Activated CD4-positive, alpha-beta T cell treated with anti-CD3 and anti-CD28 coated beads, Interleukin-2, Interleukin-6, amounts not matched to agents 100 ng/mL and 50 ng/mL, durations not matched to agents 16 hours and 8 hours (primary cell): ENCODE measurements around the gene FAM53B.
"Not testable (repeated sequence)": the region's sequence is repeated elsewhere in the genome, so short reads cannot be mapped to it uniquely, and the experiment has no call there.

Experiments
- DNase-seq: peaks from one replicate; pipeline ENCODE4 v3.0.0-alpha.2; 2020

FAM53B gene, protein sequence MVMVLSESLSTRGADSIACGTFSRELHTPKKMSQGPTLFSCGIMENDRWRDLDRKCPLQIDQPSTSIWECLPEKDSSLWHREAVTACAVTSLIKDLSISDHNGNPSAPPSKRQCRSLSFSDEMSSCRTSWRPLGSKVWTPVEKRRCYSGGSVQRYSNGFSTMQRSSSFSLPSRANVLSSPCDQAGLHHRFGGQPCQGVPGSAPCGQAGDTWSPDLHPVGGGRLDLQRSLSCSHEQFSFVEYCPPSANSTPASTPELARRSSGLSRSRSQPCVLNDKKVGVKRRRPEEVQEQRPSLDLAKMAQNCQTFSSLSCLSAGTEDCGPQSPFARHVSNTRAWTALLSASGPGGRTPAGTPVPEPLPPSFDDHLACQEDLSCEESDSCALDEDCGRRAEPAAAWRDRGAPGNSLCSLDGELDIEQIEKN

DNA sequence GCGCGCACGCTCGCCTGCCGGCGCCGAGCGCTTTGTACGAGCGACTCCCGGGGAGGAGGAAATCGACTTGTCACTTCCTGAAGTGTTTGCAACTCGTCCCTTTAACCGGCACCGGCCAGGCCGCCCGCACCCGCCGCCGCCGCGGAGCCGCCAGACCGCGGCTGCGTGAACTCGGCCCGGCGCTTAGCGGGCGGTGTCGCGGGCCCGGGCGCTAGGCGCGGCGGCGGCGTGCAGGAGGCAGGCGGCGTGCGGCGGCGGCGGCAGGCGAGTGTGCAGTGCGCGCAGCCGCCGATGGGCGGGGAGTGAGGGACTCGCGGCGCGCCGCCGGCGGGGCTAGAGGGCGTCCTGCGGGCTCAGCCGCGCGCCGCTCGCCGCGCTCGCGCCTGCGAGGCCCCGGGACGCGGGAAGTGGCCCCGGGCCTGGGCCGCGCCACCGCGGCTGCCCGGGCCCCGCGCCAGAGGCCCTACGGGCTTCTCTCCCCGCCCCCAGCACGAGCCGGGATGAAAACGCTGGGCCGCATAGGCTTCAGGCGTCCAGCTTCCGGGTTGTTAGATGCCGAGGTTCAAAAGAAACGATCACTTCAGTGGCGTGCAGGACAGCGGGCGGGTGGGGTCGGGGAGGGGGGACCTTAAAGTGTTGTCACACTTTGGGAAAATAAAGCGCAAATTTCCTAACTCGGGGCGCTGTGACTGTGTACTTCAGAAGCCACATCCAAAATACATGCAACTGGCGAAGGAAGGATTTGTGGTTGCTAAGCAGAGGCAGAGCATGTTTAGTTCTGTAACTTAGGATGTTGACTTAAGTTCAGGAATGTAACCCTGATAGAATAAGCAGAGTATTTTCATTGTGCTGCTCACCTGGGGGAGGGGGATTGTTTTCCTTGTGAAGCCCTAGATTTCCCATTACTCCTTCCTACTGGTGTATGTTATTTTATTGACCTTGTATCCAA, at the start of gene FAM53B:
Gene FAM53B, minus strand, starts transcription at position 277 of the 949 bp plus-strand sequence. CDS start 37,665 bp downstream, outside the sequence.
- DNase-seq: peak; percentile 84

DNA sequence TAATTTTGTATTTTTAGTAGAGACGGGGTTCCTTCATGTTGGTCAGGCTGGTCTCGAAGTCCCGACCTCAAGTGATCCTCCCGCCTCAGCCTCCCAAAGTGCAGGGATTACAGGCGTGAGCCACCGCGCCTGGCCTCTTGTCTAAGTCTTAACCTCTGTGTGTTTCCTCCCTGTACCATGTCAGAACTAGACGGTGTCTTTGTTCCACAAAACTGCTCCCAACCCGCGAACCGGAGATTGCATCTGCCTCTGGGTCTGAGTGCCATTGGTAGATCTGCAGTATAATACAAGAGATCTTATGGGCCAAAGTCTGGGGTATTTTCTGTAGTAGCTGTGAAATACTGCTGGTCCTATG, 48.8 kb upstream of the FAM53B start:
- peak; percentile 2 for DNase-seq

DNA sequence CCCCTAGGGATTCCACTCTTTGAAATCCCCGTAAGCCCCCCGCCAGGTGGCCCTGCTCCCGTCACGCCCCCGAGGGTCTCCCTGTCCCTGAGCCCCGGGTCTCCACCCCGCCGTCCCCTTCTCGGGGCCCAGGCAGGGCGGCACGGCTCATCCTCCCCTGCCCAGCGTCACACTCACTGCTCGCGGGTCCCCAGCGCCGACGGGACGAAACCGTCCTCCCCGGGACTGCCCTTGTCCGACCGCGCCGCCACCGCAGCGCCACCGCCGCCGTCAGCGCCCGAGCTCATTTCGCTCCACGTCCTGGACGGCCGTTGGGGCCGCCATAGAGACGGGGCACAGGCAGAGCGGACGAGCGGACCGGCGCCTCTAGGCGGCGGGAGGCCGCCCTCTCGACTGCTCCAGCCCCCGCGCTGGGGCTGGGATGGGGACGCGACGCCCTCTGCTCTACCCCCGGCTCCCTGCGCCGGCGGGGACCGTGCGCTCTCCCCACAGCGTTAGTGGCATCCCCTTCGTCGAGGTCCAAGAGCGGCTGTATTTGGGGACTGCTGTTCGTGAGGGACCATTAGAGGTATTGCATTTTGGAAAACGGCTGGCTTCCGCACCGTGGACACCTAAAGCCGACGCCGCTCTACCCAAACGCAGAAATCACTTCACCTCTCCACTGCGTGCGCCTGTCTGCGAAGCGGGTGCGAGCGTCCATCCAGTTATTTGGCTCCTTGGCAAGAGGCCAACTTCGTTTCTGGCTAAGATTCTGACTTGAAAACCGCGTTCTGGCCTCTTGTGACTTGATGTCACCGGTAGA, 47.6 kb upstream of the FAM53B start, which contains the start of gene EEF1AKMT2:
Gene EEF1AKMT2, minus strand, starts transcription at position 341 of the 802 bp plus-strand sequence. Its CDS starts 54 bp downstream, at position 287.
- peak; percentile 90 for DNase-seq

DNA sequence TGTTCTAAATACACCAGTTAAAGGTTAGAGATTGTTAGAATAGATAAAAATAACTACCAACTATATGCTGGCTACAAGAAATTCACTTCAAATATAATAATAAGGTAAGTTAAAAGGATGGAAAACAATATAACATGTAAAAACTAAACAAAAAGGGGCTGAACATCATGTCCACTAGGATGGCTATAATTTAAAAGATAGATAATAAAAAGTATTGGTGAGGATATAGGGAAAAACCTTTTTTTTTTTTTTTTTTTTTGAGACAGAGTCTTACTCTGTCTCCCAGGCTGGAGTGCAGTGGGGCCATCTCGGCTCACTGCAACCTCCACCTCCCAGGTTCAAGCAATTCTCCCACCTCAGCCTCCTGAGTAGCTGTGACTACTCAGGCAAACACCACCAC, 38.7 kb upstream of the FAM53B start:
- not testable (repeated sequence) for DNase-seq

DNA sequence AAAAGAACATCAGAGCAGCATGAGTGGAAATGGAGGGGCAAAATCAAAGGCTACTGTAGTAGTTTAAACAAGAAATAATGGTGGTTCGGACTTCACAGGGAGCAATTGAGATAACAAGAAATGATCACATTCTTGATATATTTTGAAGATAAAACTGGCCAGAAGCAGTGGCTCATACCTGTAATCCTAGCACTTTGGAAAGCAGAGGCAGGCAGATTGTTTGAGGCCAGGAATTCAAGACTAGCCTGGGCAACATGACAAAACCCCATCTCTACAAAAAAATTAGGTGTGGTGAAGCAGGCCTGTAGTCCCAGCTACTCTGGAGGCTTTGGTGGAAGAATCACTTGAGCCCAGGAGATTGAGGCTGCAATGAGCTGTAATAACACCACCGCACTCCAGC, 24.6 kb upstream of the FAM53B start:
- DNase-seq: no peak

DNA sequence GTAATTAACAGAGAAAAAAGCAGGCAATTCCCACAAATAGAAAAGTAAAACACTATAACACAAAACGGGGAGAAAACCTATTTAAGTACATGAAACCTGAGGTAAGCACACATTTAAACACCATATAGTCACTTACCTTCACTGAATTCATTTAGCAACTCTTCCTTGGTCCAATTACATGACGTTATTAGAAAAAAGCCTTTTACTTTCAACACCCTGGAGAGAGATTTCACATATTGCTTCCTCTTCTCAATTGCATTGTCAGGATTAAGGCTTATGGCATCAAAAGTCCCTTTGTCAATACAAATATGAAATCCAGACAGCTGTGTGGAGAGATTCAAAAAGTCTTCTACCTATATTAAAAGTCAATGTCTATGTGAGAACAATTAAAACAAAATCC, 21.1 kb upstream of the FAM53B start:
- DNase-seq: no peak

DNA sequence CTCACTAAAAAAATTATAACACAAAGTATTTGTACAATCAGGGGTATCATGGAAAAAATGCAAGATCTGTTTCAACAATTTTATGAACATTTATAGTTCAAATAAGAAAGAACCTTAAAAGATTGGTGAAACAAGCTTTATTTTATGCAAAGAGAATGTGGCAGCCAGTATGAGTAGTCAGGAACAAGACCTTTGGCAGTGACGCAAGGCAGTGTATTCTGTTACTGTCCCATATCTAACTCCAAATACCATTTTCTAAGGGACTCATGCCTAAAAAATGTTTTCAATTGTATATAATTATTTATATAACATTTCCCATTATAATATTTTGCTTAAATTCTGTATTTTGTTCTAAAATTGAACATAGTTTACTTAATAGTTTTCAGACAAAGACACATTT, 19.1 kb upstream of the FAM53B start:
- DNase-seq: no peak

DNA sequence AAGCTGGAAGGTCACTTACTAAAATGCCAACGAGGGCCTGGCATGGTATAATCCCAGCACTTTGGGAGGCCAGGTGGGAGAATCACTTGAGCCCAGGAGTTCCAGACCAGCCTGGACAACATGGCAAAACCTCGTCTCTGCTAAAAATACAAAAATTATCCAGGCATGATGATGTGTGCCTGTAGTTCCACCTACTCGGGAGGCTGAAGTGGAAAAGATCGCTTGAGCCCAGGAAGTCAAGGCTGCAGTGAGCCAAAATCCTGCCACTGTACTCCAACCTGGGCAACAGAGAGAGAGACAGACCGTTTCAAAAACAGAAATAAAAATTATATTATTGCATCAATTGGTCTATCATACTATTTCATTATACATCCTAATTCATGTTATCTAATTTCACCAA, 18.1 kb upstream of the FAM53B start:
- no peak for DNase-seq

DNA sequence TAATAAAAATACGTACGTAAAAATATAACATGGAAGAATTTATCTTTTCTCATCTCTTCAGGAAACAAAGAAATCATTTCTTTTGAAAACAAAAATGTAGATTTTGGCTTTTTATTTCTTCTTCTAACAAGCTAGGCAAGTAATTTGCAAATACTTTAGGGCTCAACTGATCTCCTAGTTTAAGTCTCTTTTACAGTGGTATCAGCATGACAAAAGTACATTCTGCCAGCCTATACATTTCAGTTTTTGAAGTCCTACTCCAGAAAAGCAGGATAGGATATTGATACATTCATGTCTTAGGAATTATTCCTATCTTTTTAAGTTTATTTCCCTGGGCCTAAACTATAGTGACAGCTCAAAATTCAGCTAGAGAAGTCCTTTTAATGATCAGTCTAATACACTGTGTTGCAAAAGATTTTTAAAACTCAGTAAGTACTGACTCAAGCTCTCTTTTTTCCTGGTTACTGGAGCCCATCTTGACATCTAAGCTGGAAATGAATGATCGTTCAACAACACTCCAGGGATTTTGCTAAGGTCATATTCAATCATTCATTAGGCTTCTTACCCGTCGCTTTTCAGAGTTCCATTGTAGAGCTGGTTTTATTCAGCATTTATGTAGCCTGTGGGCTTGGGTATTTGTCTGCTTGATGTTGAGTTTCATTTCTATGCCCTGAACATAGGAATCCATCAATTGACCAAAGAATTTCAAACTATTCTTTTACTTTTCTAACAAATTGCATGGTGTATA, 12.2 kb upstream of the FAM53B start:
- no peak for DNase-seq

DNA sequence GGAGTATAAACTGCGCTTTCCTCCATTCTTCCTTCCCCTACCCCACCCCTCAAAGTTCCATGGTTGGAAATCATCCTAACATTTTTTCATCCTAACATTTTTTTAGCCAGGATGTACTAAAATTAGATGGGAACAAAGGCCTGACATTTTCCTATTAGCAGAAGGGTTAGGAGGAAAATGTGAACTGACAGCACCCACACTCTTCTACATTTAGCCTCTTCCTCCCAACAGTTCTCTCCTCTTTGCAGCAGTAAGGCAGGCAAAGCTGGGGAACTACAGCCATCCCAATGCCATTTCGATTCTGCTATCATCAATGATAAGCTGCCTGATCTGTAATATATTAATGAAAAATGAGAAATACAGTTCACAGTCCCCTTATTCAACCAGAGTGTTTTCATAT, 11.4 kb upstream of the FAM53B start:
- DNase-seq: no peak

DNA sequence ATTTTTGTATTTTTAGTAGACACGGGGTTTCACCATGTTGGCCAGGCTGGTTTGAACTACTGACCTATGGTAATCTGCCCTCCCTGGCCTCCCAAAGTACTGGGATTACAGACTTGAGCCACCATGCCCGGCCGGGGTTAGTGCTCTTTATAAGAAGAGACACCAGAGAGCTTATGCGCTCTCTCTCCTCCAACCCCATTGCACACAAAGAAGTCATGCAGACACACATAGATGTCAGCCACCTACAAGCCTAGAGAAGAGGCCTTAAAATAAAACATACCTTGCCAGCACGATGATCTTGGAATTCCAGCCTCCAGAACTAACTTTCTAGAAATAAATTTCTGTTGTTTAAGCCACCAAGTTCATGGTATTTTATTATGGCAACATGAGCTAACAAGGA, 10.0 kb upstream of the FAM53B start:
- no peak for DNase-seq

DNA sequence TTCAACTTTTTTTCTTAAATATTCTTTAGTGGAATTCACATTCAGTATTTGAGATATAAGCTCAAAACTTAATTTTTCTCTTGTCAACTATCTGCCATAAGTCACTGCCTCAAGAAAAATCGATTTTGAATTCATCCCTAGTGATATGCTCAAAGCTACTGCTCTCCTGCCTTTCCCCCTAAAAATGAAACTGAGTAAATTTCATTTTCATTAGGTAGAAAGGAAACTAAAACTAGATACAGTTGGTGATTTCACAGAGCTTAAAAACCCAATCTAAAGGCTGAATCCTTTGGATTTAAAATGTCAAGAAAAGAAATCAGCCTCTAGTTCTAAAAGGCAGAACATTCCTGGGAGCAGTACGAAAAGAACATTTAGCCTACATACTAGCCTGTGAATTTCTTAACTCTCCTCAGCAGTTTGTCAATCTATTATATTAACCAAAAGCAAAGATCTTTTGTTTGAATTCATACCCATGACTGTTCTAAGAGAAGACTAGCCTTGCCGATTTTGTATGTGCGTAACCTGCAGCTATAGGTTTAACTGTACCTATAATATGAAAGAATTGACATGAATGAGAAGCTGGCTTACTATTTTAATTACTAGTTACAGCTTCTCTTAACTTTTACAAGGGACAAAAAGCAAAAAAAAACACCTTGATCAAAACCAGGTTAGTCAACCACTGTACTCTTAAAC, 4.9 kb upstream of the FAM53B start:
- DNase-seq: no peak

DNA sequence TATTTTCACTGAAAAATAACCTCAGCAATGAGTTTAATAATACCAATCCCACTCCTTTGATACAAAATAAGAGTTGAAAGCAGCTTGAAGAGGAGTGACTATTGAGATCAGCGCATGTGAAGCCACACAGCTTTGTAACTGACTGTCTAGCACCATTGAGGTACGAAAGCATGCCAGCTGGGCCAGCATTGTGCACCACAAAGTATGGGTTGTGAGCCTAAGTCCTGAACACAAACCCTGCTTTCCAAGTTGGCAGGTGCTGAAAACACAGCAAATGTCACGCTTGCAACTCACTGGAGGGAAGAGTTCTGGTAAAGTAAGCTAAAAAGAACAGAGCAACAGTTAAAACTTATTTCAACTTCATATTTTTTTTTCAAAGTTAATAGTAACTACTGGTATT, 4.0 kb upstream of the FAM53B start:
- no peak for DNase-seq

DNA sequence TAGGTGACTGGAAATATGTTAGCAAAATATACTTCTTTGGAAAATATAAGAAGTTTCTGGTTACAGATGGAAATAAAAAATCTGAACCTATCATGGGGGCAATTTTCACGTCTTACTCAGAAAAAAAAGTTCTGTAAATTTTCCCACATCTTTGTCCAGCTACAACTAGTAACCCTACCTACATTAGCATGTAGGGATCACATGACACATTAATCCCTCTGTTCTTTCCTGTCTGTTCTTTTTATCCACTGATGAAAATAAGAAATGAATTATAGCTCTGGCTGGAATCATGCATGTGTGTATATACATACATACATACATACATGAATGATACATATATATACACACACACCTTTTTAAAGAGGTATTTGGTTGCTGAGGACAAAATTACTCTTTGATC, 3.6 kb upstream of the FAM53B start:
- no peak for DNase-seq

DNA sequence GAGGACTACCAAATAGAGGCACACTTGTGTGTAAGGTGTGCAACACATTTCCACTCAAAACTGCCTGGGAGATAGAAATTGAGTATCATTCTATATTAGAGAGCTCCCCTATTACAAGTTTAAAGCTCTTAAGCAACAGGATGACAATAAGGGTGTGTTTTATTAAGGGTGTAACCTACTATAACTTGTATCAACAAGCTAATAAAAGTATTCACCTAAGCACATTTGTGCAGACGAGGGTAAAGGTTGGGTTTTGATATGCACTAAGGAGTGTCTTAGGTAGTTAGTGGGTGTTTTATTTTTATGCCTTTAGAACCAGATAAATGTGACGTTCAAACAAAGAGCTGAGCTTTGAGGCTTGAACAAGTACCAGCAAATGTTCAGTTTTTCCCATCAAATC, 2.8 kb upstream of the FAM53B start:
- no peak for DNase-seq

DNA sequence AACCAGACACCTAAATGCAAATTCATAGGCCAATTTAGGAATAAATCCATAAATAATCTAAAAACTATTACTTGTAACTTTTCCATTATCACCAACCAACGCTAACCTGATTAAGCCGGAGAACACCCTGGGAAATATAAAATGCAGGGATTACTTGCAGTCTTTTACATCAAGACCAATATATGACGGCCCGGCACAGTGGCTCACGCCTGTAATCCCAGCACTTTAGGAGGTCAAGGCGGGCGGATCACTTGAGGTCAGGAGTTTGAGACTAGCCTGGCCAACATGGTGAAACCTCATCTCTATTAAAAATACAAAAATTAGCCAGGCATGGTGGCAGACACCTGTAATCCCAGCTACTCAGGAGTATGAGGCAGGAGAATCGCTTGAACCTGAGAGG, 2.3 kb upstream of the FAM53B start:
- DNase-seq: not testable (repeated sequence)

DNA sequence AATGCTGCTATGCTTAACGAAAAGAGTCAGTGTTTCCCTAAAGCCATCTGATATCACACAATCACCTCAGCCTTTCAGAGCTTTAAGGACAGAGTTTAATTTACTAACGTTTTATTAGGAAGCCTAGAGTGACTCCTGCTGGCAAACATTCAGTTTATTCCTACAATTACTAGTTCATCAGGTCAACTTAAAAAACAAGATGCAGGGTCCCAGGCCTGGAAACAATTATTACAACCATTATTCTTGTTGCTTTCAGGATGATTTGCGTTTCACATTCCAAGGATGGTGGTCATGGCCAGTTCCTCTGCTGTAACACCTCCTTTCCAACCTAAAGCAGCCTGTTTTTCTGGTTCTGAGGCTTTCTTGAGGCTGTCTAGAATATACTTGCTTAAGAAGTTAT, 1.5 kb upstream of the FAM53B start:
- no peak for DNase-seq

DNA sequence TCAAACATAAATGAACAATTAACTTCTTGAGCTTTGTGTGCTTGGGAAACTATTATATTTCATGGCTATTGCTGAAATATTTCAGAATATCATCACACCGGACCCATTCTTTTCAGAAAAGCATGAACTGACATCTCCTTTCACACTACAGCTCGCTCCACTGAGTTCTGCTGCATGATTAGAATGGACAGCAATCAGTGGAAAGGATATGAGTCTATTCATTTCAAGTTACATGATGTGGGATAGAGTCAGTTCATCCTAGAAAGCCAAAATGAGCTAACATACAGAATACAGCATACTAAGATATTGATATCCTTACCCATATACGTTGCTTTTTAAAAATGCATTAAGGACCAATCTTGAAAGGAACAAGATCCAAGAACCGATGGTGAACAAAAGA, 1.1 kb upstream of the FAM53B start:
- no peak for DNase-seq

DNA sequence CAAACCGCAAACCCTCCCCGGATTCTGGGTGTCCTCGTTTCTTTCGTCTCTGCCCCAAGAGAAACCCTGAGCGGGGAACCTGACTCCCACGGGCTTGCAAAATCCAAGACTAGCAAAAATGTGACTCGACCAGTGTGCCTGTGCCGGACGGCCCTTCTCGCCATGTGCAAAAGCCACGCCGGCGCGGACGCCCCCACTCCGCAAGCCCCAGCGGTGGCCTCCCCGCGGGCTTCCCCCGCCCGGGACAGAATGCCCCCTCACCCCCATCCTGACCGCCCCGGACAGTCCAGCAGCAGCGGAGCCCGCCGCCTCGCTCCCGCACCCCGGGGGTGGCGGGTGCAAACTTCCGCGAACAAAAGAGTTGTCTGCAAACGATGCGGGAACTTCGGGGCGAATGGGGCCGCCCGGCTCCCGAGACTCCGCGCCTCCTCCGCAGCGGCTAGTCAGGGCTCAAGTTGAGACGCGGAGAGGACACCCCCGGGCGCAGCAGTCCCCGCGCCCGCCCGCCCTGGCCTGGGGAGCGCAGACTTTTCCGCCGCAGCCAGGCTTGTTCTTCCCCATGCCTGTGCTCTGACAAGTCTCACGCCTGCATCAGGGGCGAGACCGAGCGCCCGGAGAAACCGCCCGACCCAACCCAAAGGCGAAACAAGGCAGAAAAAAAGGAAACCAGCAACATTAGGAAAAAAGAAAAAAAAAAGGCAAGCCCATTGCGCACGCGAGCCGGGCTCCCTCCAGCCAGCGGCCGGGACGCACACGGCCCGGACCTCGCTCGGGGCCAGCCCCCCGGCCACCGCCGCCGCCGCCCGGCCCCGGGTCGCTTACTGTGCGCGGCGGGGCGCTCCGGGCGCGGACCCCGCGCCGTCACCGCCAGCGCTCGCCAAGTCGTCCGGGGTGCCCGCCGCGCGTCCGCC, 732 bp downstream of the FAM53B start:
- DNase-seq: no peak

DNA sequence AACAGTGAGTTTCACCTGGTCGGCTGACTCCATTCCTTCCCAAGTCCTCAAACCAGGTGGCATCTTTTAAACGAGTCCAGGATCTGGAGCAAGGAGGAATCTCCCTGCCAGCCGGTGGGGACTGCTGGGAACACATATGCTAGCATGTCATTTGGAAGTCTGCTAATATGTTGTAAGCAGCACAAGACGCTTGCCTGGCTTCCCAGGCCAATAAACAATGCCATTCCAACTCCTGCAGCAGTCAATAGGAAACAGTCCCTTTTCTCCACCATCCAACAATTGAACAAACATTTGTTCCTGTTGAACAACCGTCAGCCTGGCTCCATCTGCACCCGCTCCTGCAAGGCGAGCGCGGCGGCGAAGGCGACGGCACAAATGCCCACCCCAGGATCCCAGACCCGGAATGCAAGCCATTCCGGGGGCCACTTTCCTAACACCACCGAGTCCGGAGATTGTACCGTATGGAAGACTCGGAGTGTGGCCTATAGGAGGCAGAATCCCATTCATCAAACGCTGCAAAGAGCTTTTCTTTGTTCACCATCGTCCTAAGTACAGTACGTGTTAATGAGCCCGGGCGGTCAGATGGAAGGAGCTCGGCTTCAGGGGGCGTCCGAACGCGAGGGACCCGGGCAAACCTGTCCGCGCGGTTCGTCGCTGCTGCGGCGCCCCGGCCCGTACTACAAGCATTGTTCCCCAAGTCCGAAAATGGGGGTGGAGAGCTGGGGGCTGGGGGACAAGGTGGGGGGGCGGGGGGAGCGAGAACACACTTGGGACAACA, 1.6 kb downstream of the FAM53B start:
- no peak for DNase-seq
